ENCODE measurements around the gene MRPL28.
"Not testable (repeated sequence)": the region's sequence is repeated elsewhere in the genome, so short reads cannot be mapped to it uniquely, and the experiment has no call there.

Gene MRPL28

DNA sequence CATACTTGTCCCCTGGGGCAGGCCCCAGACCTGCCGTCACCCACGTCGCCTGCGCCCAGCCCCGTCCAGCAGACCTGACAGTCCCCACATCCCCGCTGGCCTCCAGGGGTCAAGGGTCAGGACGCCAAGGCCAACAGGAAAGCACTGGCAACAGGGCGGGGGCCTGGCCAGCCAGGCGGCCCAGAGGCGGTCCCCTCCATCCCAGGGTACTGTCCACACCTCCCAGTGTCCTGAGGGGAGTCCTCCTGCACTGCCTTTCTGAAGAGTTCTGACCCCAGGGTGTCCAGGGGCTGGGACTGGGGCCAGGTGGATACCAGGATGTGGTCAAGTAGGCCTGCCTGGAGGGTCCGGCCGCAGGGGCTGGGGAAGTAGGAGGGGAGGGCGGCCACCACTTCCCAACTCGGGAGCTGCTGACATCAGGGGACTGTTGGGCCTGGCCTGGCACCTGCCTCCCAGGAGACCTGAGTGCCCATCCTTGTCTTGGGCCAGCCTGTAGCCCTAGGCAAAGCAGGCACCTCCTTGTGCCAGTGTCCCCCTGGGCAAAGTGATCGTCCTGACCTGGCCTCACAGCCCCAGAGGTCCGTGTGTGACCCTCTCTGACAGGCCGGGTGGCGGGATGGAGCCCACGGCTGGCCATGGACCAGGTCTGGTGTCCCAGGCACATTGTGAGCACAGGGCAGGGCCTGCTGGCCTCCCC, 11.1 kb downstream of the MRPL28 start:
- no peak for DNase-seq

- no peak for DNase-seq
Observed at GRCh38 chr16:356741-357140, 13.6 kb downstream of the MRPL28 start.

GRCh38 chr16:354971-355461, 15.3 kb downstream of the MRPL28 start:
- DNase-seq = no peak

DNA sequence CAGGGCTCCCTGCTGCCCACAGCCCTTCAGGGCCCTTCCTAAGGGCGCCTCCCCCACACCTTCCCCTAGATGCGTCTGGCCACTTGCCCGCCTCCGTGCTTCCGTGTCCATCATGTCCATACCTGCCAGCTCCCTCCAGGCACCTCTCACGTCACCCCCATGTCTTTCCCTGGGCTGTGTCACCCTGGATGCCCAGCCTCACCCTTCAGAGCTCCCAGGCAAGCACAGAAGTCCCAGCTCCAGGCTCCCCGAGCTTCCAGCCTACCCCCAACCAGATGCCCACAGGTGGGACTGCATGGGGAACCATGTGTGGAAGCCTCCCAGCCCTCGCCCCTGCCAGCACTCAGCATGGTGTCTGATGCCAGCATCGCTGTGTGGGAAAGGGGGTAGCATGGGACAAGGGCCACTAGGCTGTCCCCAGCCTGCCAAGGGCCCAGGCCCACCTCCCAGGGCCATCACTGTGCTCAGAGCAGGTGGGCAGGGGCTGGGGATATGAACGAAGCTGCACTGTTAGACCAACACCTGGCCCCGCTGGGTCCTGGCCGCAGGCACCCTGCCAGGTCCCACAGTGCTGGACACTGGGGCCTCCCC, 16.0 kb downstream of the MRPL28 start:
- no peak for DNase-seq

DNA sequence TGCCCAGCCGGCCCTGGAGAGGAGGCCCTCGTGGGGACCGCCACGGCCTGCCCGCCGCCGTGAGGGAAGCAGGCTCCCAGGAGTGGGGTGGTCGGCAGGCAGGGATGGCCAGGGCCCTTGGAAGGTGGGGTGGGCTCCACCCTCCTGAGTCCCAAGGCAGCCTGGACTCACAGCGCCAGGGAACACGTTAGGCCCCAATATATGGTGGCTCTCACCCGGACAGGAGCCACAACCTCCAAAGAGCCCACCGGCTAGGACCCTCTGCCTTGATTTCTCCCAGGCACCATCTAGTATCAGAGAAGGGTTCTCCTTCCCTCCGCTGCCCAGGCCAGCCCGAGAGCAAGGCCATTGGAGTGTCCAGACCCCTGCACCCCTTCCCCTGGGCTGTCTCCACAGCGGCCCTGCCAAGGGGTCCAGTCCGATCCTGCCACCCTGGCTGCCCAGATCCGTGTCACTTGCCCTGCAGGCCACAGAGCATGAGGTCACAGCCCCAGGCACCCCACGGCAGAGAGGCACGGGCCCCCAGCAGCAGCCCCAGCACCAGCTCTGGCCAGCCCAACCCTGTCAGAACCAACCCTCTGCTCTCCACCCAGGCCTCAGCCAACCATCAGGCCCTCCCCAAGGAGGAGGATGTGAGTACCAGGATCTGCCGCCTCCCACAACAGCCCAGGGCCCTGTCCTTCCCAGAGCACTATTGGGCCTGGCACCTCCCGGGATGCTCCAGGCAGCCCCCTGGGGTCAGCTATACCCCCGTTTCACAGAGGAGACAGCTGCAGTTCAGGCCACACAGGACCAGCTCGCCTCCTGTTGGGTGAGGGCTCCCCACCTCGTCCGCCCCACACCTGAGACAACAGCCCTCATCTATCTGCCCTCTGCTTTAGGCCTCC, 16.7 kb downstream of the MRPL28 start:
- no peak for DNase-seq

DNA sequence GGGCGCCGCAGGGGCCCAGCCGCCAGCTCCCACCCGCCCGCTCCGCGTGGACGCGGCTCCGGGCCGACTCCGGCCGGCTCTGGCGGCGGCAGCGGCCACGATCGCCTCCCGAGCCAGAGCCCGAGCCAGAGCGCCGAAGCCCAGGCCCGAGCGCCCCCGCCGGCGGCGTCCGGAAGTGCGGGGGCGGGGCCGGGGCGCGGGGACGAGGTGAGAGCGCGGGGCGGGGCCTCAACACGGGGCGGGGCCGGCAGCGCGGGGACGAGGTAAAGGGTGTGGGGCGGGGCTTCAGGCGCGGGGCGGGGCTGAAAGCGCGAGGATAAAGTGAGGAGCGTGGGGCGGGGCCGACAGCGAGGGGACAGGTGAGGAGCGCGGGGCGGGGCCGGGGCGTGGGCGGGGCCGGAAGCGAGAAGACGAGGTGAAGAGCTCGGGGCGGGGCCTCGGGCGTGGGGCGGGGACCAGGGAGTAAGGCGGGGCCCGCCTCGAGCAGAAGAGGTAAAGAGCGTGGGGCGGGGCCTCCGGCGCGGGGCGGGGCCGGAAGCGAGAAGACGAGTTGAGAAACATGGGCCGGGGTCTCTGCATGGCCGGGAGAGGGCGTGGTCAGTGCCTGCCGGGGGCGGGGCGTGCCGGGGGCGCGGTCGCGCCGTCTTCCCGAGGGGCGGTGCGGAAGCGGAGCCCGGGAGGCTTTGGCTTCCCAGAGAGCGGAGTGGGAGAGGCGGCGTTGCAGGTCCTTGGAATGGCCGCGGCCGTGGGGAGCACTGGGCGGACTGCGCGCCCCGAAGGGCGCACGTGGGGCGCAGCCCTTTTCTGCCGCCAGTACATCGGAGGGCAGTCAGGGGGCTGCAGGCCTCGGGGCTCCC, 17.6 kb downstream of the MRPL28 start, which contains the start of gene AXIN1:
Gene AXIN1 (minus strand): TSS at position 177 of the 857 bp plus-strand sequence. CDS start 5,698 bp downstream, outside the sequence.
- DNase-seq = peak; percentile 100

GRCh38 chr16:351804-352520, 18.4 kb downstream of the MRPL28 start:
- DNase-seq = no peak

GRCh38 chr16:350203-350602, 20.1 kb downstream of the MRPL28 start:
- no peak for DNase-seq

DNA sequence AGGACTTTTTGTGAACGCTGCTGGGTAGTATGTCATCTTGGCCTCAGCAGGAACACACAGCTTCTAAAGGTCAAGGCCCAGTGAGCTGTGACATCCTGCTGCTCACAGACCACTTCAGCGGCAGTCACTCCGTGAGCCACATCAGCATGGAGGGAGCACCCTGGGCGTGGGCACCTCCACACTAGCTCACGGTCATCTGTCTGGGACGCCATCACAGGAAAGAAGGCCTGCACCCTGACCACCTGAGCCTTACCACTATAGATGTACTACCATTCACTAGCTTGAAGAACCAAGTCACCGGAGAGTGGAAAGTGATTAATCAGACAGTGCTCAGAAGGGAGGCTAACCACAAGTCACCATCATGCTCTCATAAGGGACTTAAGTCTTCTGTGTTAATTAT, 21.1 kb downstream of the MRPL28 start:
- no peak for DNase-seq

GRCh38 chr16:348495-348894, 21.8 kb downstream of the MRPL28 start:
- DNase-seq = not testable (repeated sequence)

- no peak for DNase-seq
Observed at GRCh38 chr16:347203-347602, 23.1 kb downstream of the MRPL28 start.

DNA sequence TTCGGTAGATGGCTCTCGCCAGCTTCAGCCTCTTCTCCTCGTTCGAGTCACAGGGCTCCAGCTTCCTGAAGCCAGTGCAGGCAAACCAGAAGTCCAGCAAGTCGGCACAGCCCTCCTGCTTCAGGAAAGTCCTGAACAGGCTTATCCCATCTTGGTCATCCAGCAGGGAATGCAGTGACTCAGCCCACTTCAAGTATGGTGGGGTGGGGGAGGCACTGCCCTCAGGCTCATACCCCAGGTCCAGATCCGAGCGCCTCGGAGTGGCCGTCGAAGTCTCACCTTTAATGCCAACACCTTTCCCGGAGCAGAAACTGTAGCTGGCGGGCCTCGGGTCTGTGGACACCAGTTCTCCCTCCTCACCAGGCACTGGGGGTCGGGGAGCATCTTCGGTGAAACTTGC, 23.8 kb downstream of the MRPL28 start:
- no peak for DNase-seq

GRCh38 chr16:345772-346171, 24.6 kb downstream of the MRPL28 start:
- no peak for DNase-seq

DNA sequence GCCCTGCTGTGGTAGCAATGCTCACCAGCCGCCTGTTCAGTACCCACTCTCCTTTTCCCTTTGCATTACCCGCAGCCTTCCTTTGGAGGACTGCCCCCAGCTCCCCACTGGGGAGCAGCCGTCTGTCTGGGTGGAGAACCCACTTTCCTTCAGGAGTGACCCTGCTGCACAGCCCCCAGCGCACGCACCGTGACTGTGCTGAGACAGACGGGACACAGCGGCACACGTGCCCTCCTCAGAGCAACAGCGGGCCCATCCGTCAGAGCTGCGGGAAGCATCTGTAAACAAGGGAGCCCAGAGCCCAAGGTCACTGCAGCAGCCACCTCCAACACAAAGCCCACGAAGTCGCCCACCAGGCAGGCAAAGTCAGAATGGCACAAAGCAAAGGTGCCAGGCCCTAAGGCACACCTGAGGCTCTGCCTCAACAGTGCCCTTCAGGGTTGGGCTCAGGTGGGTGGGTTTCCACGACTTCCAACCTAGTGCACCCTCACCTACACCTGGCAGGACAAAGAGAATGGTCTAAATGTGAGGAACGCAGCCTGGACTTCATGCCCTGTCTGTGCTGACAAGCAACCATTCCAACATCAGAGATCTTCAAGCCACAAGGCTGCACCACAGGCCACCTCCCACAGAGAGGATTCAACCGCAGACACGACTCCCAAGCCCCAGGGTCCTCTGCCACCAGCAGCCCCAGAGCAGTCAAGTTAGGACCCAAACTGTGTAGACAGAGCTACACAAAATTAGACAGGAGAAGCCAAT, 27.7 kb downstream of the MRPL28 start:
- DNase-seq = no peak

GRCh38 chr16:341974-342336, 28.4 kb downstream of the MRPL28 start:
- not testable (repeated sequence) for DNase-seq

DNA sequence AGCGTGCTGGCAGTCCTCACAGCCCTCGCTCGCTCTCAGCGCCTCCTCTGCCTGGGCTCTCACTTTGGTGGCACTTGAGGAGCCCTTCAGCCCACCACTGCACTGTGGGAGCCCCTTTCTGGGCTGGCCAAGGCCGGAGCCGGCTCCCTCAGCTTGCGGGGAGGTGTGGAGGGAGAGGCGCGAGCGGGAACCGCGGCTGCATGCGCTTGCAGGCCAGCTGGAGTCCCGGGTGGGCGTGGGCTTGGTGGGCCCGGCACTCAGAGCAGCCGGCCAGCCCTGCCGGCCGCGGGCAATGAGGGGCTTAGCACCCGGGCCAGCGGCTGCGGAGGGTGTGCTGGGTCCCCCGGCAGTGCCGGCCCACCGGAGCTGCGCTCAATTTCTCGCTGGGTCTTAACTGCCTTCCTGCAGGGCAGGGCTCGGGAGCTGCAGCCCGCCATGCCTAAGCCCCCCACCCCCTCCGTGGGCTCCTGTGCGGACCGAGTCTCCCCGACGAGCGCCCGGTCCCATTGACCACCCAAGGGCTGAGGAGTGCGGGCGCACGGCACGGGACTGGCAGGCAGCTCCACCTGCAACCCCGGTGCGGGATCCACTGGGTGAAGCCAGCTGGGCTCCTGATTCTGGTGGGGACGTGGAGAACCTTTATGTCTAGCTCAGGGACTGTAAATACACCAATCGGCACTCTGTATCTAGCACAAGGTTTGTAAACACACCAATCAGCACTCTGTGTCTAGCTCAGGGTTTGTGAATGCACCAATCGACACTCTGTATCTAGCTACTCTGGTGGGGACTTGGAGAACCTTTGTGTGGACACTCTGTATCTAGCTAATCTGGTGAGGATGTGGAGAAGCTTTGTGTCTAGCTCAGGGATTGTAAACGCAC, 29.0 kb downstream of the MRPL28 start:
- DNase-seq = not testable (repeated sequence)

DNA sequence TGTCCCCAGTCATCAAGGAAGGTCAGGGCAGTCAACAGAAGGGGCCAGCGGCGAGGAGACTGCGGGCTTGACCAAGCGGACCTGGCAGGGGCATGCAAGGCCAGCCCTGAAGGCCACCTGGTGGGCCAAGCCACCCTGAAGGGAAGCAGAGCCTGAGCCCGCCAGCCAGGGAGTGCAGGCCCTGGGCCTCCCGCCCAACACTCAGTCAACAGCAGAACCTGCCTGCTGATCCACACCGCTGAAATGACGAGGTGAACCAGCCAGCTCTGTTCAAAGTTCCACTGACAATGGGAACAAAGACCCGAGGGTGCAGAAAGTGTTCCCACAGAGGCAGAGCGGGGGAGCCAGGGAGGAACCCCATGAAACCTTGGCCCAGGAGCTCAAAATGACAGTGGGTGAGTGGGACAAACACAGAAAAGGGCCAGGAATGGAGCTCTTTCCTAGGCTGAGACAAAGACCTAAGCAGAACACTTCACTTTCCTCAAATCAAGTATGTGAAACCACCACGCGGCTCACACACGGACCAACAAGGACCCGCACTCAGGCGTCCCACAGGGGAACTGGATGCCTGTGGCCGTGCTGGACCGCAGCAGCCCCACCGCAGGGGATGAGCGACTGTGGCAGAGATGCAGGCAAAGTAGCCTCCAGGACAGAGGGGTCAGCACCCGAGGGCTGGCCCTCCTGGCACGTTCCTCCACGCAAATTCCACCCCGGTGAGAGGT, 29.8 kb downstream of the MRPL28 start:
- no peak for DNase-seq

GRCh38 chr16:339680-340079, 30.7 kb downstream of the MRPL28 start:
- DNase-seq = no peak

DNA sequence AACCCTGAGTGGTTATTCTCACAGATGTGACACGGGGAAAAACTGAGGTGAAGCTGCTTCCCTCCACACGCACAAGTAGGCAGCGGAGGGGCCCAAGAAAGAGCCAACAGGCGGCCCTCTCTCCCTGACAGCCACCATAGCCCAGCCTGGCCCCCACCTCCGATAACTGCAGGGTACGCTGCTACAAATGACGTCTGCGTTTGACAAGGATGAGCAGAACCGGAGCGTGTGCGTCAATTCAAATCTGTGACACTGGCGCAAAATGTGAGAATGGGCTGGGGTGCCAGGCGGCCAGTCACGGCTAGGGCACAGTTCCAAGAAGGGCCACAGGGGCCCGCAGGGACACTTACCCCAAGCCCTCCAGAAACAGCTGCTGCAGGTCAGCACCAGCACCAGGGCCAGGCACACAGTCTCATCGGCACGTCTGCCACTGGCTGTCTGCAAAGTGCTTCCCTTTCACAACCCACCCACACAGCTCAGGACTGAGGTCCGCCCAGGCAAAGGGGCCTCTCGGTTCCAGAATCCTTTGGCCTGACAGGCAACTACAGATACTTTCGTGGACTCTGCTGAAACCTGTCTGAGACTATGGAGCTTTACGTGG, 32.3 kb downstream of the MRPL28 start:
- DNase-seq = no peak

Measured in activated CD4-positive, alpha-beta T cell treated with anti-CD3 and anti-CD28 coated beads for 48 hours (primary cell).